HG02763 (cell line): ENCODE measurements around the gene MAST4.
"Not testable (repeated sequence)": the region's sequence is repeated elsewhere in the genome, so short reads cannot be mapped to it uniquely, and the experiment has no call there.

Source experiments
- ATAC-seq: cut with Tn5 transposase; IDR thresholded peaks from one replicate; pipeline ENCODE4 v1.9.1; 2021; ENCODE audit warnings: mild to moderate bottlenecking, moderate library complexity; ENCODE audit not compliant: unreplicated experiment

The MAST4 gene

GRCh38 chr5:66805514-66806430, 209.6 kb downstream of the MAST4 start:
- ATAC-seq: no peak

DNA sequence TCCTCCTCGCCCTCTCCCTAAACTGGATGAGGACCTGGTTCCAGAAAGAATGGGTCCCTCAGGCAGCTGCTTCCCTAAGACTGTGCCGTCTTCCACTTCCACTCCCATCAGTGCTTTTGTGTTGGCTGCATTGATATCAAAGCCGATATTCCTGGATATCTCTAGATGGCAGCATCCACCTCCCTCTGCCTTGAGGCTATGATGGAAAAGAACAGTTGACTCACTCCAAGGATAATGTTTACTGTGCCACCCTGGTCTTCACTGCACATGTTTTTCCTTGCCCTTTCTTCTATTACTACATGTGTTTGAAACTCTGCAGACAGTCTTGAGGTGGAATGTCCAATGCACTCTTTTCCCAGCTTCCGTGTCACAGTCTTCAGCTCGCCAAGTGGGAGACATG, 211.6 kb downstream of the MAST4 start:
- no peak for ATAC-seq

DNA sequence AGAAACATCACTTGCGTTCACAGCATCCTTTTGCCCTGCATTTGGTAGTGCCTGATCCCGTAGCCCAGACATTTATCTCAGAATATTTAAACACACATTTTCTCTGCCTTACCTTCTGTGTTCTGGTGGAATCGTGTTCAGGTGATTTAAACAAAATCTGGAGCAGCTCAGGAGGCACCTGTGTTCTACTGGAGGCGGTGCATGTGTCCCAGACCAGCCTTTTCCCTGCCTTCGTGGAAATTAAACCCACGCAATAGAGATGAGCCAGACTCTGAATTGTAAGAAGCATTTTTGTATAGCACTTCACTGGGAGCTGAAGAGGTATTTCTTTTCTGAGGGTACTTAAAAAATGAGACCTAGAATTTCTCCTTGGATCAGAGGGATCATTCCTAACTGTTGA, 212.5 kb downstream of the MAST4 start:
- ATAC-seq: no peak

- no peak for ATAC-seq
Observed at GRCh38 chr5:66810151-66810550, 214.0 kb downstream of the MAST4 start.

DNA sequence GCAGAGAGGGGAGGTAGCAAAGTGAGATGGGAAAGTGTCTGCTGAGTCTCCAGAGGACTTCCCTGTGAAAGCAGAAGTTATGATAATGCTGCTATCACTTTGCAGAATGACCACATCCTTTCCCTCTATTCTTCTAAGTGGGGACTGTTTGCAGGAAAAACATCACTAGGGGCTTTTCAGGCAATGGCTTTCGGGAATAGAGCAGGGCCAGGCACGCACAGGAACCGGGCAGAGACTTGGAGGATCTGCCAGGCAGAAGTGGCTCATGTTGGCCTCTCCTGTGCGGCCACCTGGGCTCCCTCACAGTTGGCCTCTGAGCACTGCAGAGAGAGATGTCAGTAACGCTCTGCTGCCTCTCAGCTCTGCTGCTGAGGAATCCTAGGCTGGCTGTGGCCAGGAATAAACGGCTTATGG, 214.7 kb downstream of the MAST4 start:
- ATAC-seq: no peak

DNA sequence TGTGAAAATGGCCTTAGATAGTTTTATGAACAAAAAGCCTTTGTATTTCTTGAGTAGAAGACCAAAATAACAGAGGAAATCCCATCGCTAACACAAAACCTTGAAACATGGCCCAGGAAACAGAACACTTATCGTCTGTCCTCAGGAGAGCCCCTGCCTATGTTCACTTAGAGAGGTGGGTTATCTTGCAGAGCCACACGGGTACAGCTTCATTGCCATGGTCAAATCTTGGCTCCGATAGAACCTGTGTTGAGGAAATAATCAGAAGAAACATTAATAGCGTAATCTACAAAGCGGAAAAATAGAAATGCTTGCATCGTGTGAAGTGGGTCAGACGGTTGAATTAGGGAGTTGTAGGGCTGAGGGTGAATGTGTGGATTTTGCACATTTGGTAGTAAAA, 216.1 kb downstream of the MAST4 start:
- ATAC-seq: no peak

GRCh38 chr5:66813306-66813705, 217.1 kb downstream of the MAST4 start:
- ATAC-seq: no peak

DNA sequence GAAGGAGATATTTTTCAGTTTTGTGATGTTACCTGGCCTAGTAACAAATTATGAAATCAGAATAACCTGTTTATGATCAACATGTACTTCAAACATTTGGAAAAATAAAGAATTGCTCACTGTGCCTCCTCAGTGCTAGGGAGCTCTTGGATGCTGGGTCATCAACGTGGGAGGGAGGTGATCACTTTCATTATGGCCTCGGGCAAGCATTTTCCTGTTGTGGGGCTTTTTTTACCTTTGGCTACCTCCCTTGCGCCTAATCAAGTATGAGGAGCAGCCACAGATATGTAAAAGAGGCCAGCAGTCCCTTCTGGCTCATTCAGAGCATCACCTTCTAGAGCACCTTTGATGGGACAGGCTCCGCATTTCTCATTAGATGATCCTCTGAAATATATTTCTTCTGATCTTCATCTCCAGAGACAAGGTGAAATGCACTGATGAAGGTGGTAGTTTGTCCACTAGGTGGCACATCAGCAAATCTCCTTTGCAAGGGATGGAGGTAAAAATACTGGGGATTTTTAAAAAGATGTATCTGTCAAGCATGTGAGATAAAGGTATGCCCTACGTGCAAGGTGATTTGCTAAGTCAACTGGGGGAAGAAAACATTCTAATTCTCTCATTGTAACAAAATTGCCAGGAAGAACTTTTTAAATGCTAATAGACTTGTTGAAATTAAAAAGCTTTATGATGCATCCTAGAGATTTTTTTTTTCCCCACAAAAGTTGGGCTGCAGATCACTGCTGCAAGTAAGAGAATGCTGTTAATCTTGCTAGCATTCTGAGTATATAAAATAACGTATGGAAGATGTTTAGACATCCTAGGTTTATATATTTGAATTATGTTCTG, 218.2 kb downstream of the MAST4 start:
- ATAC-seq: no peak

DNA sequence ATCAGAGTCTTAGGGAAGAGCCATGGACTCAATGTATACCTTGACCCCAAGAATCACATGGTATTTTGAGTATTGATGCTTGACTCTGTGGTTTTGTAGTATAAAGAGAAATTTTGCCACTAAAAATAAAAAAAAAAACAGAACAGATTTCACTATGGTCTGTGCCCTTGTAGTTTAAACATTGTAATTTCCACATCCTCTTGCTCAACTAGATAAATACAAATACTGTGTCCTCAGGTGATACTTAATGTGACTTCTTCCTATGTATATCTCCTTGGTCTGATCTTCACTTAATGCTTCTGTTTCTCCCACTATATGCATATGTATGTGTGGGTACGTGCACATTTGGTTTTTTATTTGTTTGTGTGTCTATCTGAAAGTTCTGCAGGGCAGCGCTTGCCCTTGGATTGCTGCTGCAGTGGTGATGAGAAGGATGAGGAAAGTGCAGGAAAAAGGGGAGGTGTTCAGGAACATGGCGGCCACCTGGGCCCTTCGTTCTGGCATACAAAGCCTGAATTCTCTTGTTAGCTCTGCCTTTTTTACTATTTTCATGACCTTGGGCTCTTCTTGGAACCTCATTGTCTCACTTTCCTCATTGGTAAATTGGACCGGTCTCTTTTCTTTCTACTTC, 222.2 kb downstream of the MAST4 start:
- no peak for ATAC-seq

- no peak for ATAC-seq
Observed at GRCh38 chr5:66818935-66819328, 222.7 kb downstream of the MAST4 start.

DNA sequence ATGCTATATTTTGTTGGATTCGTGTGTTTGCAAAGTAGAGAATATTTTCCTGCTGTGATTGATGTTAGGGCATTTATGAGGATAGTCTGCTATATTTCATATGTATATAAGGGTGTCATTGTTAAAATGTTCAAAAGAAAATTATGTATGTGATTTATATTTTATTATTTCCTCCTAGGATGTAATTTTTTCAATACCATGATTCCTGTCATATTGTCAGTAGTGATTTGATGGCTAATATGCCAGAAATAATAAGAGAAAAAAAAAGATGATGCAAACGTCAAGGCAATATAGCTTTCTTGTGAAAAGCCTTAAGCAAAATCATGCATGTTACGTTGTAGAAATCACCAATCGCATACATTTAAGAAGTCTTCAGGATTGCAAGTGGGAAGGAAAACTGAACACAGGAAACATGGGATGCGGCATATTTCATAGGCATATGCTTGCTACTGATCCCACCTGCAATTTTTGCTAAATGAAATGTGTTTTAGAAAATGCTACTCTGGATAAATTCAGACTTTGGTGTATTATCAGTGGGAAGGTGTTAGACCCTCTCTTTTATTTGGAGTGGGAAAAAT, 224.5 kb downstream of the MAST4 start:
- no peak for ATAC-seq

DNA sequence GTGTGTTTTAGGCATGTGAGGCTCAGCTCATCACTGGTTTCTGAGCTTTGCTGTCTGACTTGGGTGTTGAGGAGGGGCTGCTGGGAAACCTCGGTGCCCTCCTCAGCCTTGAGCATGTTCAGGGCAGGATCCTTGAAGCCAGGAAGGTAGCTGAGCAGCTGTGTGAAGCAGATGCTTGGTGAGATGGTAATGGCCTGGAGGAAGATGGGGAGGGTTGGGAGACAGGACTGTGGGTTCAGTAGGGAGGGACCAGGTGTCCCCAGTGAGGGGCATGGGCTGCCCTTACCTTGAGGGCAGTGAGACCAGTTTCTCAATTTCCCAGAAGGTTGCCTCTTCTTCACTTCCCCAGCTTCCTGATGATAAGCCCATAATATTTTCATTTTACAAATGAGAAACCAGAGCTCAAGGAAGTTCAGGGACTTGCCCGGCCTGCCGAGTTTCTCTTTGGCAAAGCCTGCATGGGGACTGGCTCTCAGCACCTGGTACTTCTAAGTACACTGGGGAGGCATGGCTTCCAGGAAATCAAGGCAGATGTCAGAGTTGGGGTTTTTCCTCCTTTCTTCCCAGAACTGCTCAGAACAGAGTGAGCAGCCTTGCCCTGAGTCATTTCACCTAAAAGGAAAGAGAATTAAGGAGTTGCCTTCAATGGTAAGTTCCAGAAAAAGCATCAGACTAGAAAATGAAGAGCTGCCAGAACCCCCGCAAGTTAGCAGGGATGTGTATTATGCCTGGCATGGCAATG, 225.7 kb downstream of the MAST4 start:
- no peak for ATAC-seq

- not testable (repeated sequence) for ATAC-seq
Observed at GRCh38 chr5:66822906-66823305, 226.7 kb downstream of the MAST4 start.

DNA sequence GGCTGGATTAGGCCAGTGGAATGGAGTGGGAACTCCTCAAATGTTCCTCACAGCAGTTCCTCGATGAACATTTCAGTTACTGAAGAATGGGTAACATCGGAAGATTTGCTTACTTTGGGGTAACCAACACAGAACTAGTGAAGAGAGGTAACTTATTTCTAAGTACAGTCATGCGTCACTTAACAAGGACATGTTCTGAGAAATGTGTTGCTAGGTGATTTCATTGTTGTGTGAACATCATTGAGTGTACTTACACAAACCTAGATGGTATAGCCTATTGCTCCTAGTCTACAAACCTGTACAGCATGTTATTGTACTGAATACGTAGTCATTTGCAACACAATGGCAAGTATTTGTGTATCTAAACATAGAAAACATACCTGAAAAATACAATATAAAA, 228.3 kb downstream of the MAST4 start:
- no peak for ATAC-seq

- no peak for ATAC-seq
Observed at GRCh38 chr5:66826263-66826662, 230.1 kb downstream of the MAST4 start.

DNA sequence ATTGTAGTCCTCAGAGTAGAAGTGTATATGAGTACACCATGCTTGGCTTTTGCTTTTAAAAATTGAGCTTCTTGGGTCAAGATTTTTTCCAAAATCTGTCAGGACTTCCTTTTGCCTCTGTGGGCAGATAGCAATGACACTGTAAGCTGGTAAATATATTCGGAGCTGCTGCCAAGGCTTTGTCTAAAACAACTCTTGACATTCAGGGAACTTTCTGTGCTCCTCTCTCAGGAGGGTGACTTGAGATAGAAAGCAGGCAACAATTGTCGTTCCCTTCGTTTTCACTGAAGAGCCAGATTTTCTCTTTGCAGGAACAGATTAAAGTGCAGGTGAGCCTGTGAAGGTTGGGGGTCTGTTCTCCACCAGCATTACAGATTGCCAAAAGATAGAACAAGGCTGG, 230.5 kb downstream of the MAST4 start:
- ATAC-seq: no peak

- no peak for ATAC-seq
Observed at GRCh38 chr5:66828046-66828547, 231.9 kb downstream of the MAST4 start.

DNA sequence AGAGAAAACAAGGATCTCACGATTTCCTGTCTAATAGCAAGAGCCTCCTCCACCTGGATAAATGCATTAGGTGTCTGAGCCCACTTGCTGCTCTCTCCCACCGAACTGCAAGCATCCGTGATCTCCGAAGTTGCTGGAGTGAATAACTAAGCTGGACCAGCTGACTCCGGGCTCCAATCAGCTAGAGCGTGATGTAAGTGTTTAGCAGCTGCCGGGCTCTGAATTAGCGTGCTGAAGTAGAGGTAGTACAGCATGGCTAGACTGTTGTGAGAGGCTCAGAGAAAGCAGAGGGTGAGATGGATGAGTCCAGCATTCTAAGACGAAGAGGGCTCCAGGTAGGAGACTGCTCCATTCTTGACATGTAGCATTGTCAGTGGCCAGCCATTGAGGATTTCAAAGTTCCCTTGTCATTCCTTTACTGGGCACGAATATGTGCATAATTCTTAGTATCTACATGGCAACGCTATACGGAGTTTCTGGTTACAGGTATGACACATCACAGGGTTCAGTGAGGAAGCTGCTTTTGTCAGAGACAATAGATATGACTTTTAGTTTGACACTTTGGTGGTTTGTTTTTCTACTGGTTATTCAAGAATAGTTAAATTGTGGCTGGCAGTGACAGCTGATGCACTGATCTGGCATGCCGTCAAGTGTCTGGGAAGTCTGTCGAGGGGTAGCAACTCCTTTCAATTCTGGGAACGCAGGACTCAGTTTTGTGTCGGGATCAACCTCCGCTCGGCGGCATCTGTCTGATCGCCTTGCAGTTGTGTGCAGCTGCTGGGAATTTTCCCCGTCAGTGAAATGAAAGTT, 232.6 kb downstream of the MAST4 start:
- no peak for ATAC-seq

DNA sequence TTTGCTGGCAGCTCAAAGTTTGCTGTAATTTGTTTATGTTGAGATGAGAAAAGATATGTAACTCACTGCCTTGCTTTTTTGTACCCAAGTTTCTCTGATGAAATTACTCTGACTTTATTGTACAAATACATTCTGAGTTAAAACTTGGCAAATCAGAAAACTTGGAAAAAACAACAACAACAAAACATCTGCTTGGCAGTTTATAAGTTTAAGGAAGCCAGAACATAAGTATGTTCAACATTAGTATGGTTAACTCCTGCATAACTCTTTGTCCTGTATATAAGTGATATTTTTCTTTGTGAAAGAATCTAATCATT, 233.1 kb downstream of the MAST4 start:
- no peak for ATAC-seq

DNA sequence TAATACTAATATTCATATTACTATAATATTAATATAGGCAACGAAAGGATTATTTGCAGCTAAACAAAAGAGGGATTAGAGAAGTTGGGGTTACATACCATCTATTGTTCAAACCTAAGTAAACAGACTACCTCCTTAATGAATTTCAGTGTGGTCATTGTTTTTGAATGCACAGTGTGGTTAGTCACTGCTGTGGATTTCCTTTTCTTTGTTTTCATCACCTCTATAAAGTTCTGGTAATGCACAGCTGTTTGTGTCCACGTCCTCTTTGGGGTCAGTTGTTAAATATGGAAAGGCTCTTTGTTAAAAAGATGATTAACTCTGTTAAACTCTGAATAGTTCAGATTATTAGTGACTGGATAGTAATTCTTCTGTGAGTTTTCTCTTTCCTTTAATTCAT, 233.6 kb downstream of the MAST4 start:
- ATAC-seq: no peak
